AG08396 (cell line): Measurements from ENCODE around the gene NOVA1.

Experiments used
- DNase-seq: peaks from one replicate; pipeline ENCODE4 v3.0.0; 2012; ENCODE audit warnings: low spot score, mixed read lengths

NOVA1 gene

GRCh38 chr14:26444822-26445221 is 153.0 kb downstream of the NOVA1 start:
- DNase-seq = no peak

GRCh38 chr14:26443654-26444053 is 154.2 kb downstream of the NOVA1 start:
- no peak for DNase-seq

GRCh38 chr14:26429205-26429604 is 168.6 kb downstream of the NOVA1 start:
- DNase-seq = no peak

- peak; percentile 2 for DNase-seq
Measured at GRCh38 chr14:26427097-26427496, 170.7 kb downstream of the NOVA1 start.

GRCh38 chr14:26424537-26424936 is 173.3 kb downstream of the NOVA1 start:
- no peak for DNase-seq

GRCh38 chr14:26415618-26416123 is 182.2 kb downstream of the NOVA1 start:
- DNase-seq = no peak

- no peak for DNase-seq
Measured at GRCh38 chr14:26414926-26415325, 182.9 kb downstream of the NOVA1 start.

- no peak for DNase-seq
Measured at GRCh38 chr14:26414103-26414502, 183.7 kb downstream of the NOVA1 start.

- no peak for DNase-seq
Measured at GRCh38 chr14:26412421-26412820, 185.4 kb downstream of the NOVA1 start.

GRCh38 chr14:26410189-26410685 is 187.6 kb downstream of the NOVA1 start:
- DNase-seq = no peak

GRCh38 chr14:26404927-26405326 is 192.9 kb downstream of the NOVA1 start:
- DNase-seq = no peak

GRCh38 chr14:26403760-26404159 is 194.1 kb downstream of the NOVA1 start:
- no peak for DNase-seq

GRCh38 chr14:26402126-26402525 is 195.7 kb downstream of the NOVA1 start:
- DNase-seq = no peak

GRCh38 chr14:26401179-26401968 is 196.5 kb downstream of the NOVA1 start:
- DNase-seq = no peak

GRCh38 chr14:26400373-26400772 is 197.5 kb downstream of the NOVA1 start:
- no peak for DNase-seq

GRCh38 chr14:26398616-26399015 is 199.2 kb downstream of the NOVA1 start:
- no peak for DNase-seq
